Heart left ventricle (tissue), 16 donors: ENCODE data around the gene NYAP2. TPM values are rescaled to one million over a fixed set of nuclear protein-coding genes. Genes with fewer than 3 reads are reported as not detected.

Source experiments
- ATAC-seq, 4 donors: fragments of 200-7000 bp; cut with Tn5 transposase; one replicate each; pipeline ENCODE4 v1.9.1; 2020 to 2022; ENCODE audit warnings: moderate library complexity in 4 of 4, mild to moderate bottlenecking in 3 of 4, moderate number of reproducible peaks in 1 of 4
- DNase-seq, 5 donors: peaks; one replicate each; pipeline ENCODE4 v3.0.0-alpha.2; 2020
- H3K27ac ChIP-seq, 12 donors: fragments of 200-600 bp; sonication (generic) in 4 of 12; one replicate each; pipeline versions ENCODE4 v1.5.0 to v1.8.0; 2016 to 2022; ENCODE audit warnings: mild to moderate bottlenecking in 2 of 12
- H3K27me3 ChIP-seq, 9 donors: fragments of 200-600 bp; sonication (generic) in 2 of 9; one replicate each; pipeline versions ENCODE4 v1.5.1 to v1.8.0; 2016 to 2022; ENCODE audit warnings: mild to moderate bottlenecking in 3 of 9
- H3K36me3 ChIP-seq, 9 donors: fragments of 200-600 bp; sonication (generic) in 2 of 9; one replicate each; pipeline versions ENCODE4 v1.5.0 to v1.8.0; 2018 to 2022; ENCODE audit warnings: mild to moderate bottlenecking in 2 of 9
- H3K4me1 ChIP-seq, 12 donors: fragments of 200-600 bp; sonication (generic) in 4 of 12; one replicate each; pipeline versions ENCODE4 v1.5.0 to v1.8.0; 2016 to 2022; ENCODE audit warnings: mild to moderate bottlenecking in 3 of 12
- H3K4me3 ChIP-seq, 12 donors: fragments of 200-600 bp; sonication (generic) in 4 of 12; one replicate each; pipeline versions ENCODE4 v1.5.0 to v1.8.0; 2017 to 2022; ENCODE audit warnings: mild to moderate bottlenecking in 9 of 12, moderate library complexity in 4 of 12
- H3K9me3 ChIP-seq, 12 donors: fragments of 200-600 bp; sonication (generic) in 4 of 12; one replicate each; pipeline versions ENCODE4 v1.5.0 to v1.8.0; 2016 to 2022; ENCODE audit warnings: mild to moderate bottlenecking in 1 of 12
- POLR2A ChIP-seq, 2 donors: fragments of 450-650 bp; IDR thresholded peaks; one replicate each; pipeline ENCODE4 v1.6.1; 2017; ENCODE audit warnings: antibody characterized with exemption in 2 of 2, mild to moderate bottlenecking in 2 of 2, moderate library complexity in 2 of 2
- WGBS, 4 donors: extraction: QIAGEN DNeasy Blood & Tissue Kit in 2 of 4; methylation state at CpG; one replicate each; pipeline versions ENCODE4 v1.1.5 to v1.1.7; 2013 to 2018; 5-methylcytosine and 5-hydroxymethylcytosine counted together
- intact Hi-C, 10 donors: fragments of 100-400 bp; cut with DNase I; formaldehyde crosslinking; loops; one replicate each; pipeline versions ENCODE4 v1.11.1 to v1.14.2; 2022
- polyA plus RNA-seq, 2 donors: library from polyadenylated mRNA; stranded (reverse); fragments of 200-250 nt; gene quantifications; one replicate each; pipeline ENCODE4 v1.2.3, GENCODE V29; 2013
- total RNA-seq, 9 donors: library from RNA; depleted of rRNA in 2 of 9; stranded (reverse); fragments of >200 nt in 2 of 9; fragmentation: NEBNext Ultra II Directional in 3 of 9; extraction: Animal tissue kit (Norgen Biotek cat#: 25700) in 3 of 9; gene quantifications; one replicate each; pipeline versions ENCODE4 v1.1.0 to v1.2.4, GENCODE V29; 2016 to 2023
- TF ChIP-seq, protein P1 (sequence below), 12 donors: fragments of 200-600 bp; sonication (generic) in 4 of 12; IDR thresholded peaks; one replicate each; pipeline versions ENCODE4 v1.5.0 to v1.8.0; 2018 to 2022; ENCODE audit warnings: antibody characterized with exemption in 12 of 12, mild to moderate bottlenecking in 5 of 12
- donor health status: ischemic (EF 13 %, LVEDD 7.1; RV severe dilation, severe dysfunction).
- donor health status: healthy with polysubstance abuse.
- donor health status: DM: no; HTN: yes; CAD: no.
- donor health status: DM: no; HTN: no; CAD: no.
- donor health status: ischemic (EF 25% LVEDD 6.9; RV normal size, moderate dysfunction).
- donor health status: ischemic (EF 25% LVEDD 5.7; RV mildly dilated, moderate dysfunction).
- donor health status: healthy.
- donor health status: DM: yes; HTN: yes; CAD: no.
- donor health status: ischemic (EF 35%, LVEDD 5.7; RV mildly dilated, moderate dysfunction).
- donor health status: nonischemic (EF 11% LVEDD 7.7; RV severe dilation, severe dysfunction).
- donor health status: DM: yes; HTN: yes; CAD: no.
- donor health status: PGD.
- donor health status: ischemic (EF 29% LVEDD 5.4; RV normal size, mild dysfunction).
- donor health status: nonischemic (EF 23%, LVEDD 6.1; RV moderate dilation, normal function).

NYAP2 gene
- total and polyA plus RNA-seq, 11 donors, result not detected

DNA sequence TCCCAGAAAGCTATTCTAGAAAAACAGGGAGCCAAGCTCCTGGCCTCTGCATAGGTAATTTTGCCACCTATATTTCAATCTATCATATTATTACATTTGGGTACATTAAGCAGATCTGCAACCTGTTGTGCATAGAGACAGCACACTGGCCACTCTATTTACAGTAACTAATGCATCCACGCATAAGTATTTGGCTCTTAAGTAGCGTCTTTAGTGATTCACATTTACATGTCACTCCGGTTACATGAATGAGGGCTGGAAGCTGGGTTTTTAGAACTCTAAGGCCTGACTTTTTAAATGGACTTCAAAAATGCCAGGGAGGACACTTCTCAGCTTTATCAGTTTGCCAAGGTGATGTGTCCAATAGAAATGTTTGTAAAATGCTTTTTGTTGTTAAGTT lies 97.7 kb downstream of the NYAP2 start:
- H3K36me3 ChIP-seq, result no peaks in the 10 kb centered on the region
- no peak for ATAC-seq
- no peak overlapping the region for H3K27ac ChIP-seq
- DNase-seq, result no peak
- intact Hi-C loops, result no loop called here
- H3K27me3 ChIP-seq, result peaks cover 0 to 2% (median 0%) of the 10 kb centered on the region in 9 donors
- TF ChIP-seq POLR2A (IDR thresholded peaks at IDR 0.05), result no peak
- TF ChIP-seq, protein P1, sequence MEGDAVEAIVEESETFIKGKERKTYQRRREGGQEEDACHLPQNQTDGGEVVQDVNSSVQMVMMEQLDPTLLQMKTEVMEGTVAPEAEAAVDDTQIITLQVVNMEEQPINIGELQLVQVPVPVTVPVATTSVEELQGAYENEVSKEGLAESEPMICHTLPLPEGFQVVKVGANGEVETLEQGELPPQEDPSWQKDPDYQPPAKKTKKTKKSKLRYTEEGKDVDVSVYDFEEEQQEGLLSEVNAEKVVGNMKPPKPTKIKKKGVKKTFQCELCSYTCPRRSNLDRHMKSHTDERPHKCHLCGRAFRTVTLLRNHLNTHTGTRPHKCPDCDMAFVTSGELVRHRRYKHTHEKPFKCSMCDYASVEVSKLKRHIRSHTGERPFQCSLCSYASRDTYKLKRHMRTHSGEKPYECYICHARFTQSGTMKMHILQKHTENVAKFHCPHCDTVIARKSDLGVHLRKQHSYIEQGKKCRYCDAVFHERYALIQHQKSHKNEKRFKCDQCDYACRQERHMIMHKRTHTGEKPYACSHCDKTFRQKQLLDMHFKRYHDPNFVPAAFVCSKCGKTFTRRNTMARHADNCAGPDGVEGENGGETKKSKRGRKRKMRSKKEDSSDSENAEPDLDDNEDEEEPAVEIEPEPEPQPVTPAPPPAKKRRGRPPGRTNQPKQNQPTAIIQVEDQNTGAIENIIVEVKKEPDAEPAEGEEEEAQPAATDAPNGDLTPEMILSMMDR (IDR thresholded peaks at IDR 0.05), result no peak
- H3K9me3 ChIP-seq, result no peaks in the 10 kb centered on the region
- H3K4me1 ChIP-seq, result no peaks in the 10 kb centered on the region
- WGBS, 4 donors, result 61 to 72% (median 63%) methylated on average over 3 of the region's 3 CpGs
- no peak overlapping the region for H3K4me3 ChIP-seq

DNA sequence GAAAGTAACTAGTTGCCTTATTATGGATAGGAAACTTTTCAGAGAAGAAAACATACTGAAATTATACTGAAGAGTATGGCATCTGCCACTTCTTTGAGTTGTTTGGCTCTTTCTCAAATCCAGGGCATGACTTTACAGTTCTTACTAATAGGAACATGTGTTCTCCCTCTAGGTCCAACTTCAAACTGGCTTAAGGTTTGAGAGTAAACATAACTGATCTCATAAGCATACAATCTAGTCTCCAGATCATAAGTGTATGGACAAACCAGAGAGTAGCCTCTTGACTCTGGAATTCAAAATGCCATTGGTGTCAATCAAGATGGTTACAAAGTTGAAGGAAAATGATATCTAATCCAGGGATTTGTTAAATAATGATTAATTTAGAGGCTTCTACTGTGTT lies 101.5 kb downstream of the NYAP2 start:
- H3K4me1 ChIP-seq, result no peaks in the 10 kb centered on the region
- peaks cover 0 to 2% (median 0%) of the 10 kb centered on the region in 9 donors for H3K27me3 ChIP-seq
- ATAC-seq, result no peak
- intact Hi-C loops, result no loop called here
- TF ChIP-seq, protein P1 (IDR thresholded peaks at IDR 0.05), result no peak
- TF ChIP-seq POLR2A (IDR thresholded peaks at IDR 0.05), result no peak
- H3K4me3 ChIP-seq, result no peak overlapping the region
- H3K27ac ChIP-seq, result no peak overlapping the region
- no peaks in the 10 kb centered on the region for H3K9me3 ChIP-seq
- DNase-seq, result no peak
- H3K36me3 ChIP-seq, result no peaks in the 10 kb centered on the region

DNA sequence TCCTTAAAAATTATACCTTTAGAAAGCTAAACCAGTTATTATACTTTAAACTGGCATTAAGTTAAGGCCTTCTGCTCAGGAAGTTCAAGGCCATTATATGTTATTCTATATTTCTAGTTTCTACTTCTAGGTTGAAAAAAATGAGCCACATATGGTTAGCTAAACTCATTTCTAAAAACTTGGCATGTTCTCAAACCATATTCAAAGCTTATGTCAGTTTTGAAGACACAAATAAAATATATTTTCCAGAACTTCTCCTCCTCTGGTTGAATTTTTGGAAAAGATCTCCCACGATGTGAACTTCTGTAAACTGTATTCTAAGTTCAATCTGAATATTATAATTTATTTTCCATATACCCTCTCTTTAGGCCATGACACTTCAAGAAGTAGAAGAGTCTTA lies 103.5 kb downstream of the NYAP2 start:
- 67 to 75% (median 72%) methylated on average over 1 of the region's 1 CpG for WGBS, 4 donors
- no peaks in the 10 kb centered on the region for H3K36me3 ChIP-seq
- H3K27ac ChIP-seq, result no peak overlapping the region
- no peak for DNase-seq
- intact Hi-C loops, result no loop called here
- no peaks in the 10 kb centered on the region for H3K27me3 ChIP-seq
- no peak overlapping the region for H3K4me3 ChIP-seq
- ATAC-seq, result no peak
- TF ChIP-seq POLR2A (IDR thresholded peaks at IDR 0.05), result no peak
- TF ChIP-seq, protein P1 (IDR thresholded peaks at IDR 0.05), result no peak
- no peaks in the 10 kb centered on the region for H3K9me3 ChIP-seq
- H3K4me1 ChIP-seq, result no peaks in the 10 kb centered on the region

DNA sequence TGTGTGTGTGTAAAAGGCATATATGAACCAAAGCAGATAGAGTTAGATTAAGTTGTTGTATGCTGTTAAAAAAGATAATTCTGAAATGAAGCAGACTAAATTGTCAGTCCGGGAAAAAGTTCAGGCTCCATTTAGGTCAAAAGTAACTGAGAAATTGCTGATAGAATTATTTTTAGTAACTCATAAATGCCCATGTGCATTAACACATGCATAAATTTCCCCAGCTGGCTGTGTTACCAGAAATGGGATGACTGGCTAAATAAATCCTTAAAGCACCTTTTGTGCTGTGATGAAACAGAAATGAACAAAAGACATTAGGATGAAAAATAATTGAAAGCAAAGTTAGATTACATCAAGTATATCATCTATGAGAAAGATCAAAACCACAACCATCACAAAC lies 111.3 kb downstream of the NYAP2 start:
- TF ChIP-seq POLR2A (IDR thresholded peaks at IDR 0.05), result no peak
- TF ChIP-seq, protein P1 (IDR thresholded peaks at IDR 0.05), result no peak
- no peaks in the 10 kb centered on the region for H3K27me3 ChIP-seq
- WGBS, 4 donors, result 59 to 79% (median 74%) methylated on average over 1 of the region's 1 CpG
- DNase-seq (no peak), ATAC-seq (no peak)
- H3K4me3 ChIP-seq, result no peak overlapping the region
- intact Hi-C loops, result no loop called here
- no peaks in the 10 kb centered on the region for H3K4me1 ChIP-seq
- no peak overlapping the region for H3K27ac ChIP-seq
- H3K9me3 ChIP-seq, result no peaks in the 10 kb centered on the region
- no peaks in the 10 kb centered on the region for H3K36me3 ChIP-seq
